Amygdala (tissue), 56 donors: ENCODE data around the gene GPN2.
"Not testable (repeated sequence)": the region's sequence is repeated elsewhere in the genome, so short reads cannot be mapped to it uniquely, and the experiment has no call there.

Experiments
- DNase-seq, 56 donors: peaks; one replicate each; lab custom pipeline; 2025; lab: John Stamatoyannopoulos, UW

GPN2 gene

GRCh38 chr1:26861286-26861701, 28.8 kb downstream of the GPN2 start:
- DNase-seq = no peak

GRCh38 chr1:26858891-26859640, 31.0 kb downstream of the GPN2 start:
- no peak for DNase-seq

- no peak for DNase-seq
These were observed 31.9 kb downstream of the GPN2 start for GRCh38 chr1:26858160-26858559.

- no peak for DNase-seq
These were observed 32.5 kb downstream of the GPN2 start for GRCh38 chr1:26857473-26858060.

GRCh38 chr1:26856604-26857469, 33.2 kb downstream of the GPN2 start:
- no peak for DNase-seq

- DNase-seq = no peak
These were observed 33.9 kb downstream of the GPN2 start for GRCh38 chr1:26856181-26856580.

- no peak for DNase-seq
These were observed 34.4 kb downstream of the GPN2 start for GRCh38 chr1:26855636-26856035.

- no peak for DNase-seq
These were observed 35.2 kb downstream of the GPN2 start for GRCh38 chr1:26854906-26855305.

- no peak for DNase-seq
These were observed 36.5 kb downstream of the GPN2 start for GRCh38 chr1:26853600-26853999.

GRCh38 chr1:26853156-26853555, 36.9 kb downstream of the GPN2 start:
- DNase-seq = peak in 47 of 56 donors; percentile 5 to 79 (median 40)

- no peak for DNase-seq
These were observed 37.4 kb downstream of the GPN2 start for GRCh38 chr1:26852701-26853100.

GRCh38 chr1:26851106-26851684, 38.9 kb downstream of the GPN2 start:
- DNase-seq = no peak

GRCh38 chr1:26848941-26849774, 40.9 kb downstream of the GPN2 start:
- DNase-seq = peak in 3 of 56 donors; percentile 32 to 39 (median 37)

- DNase-seq = peak in 1 of 56 donors; percentile 16
These were observed 41.6 kb downstream of the GPN2 start for GRCh38 chr1:26848499-26848898.

- not testable (repeated sequence) for DNase-seq
These were observed 42.3 kb downstream of the GPN2 start for GRCh38 chr1:26847826-26848225.

GRCh38 chr1:26844424-26845196, 45.5 kb downstream of the GPN2 start:
- DNase-seq = no peak

GRCh38 chr1:26839779-26840178, 50.3 kb downstream of the GPN2 start:
- no peak for DNase-seq

GRCh38 chr1:26839339-26839722, 50.8 kb downstream of the GPN2 start:
- DNase-seq = no peak
